ENCODE data around the gene ERCC4. TPM values are rescaled to one million over a fixed set of nuclear protein-coding genes. Genes with fewer than 3 reads are reported as not detected.

Gene ERCC4
- total and polyA plus RNA-seq, 2 experiments from 2014 or later = 5.4 to 21.6 TPM

GRCh38 chr16:13896543-13897182, 23.3 kb upstream of the ERCC4 start:
- Mint-ChIP-seq H3K4me3 (no peak overlapping the region), H3K27ac (no peak overlapping the region), H3K9me3 (peaks cover 9% of the 10 kb centered on the region; the same call in 2 of the 3 replicates), H3K27me3 (ENCODE audit: insufficient read depth, low read depth, poor library complexity) (no peaks in the 10 kb centered on the region), H3K36me3 (ENCODE audit: low read depth) (no peaks in the 10 kb centered on the region; the same call in 2 of the 3 replicates), H3K4me1 (no peaks in the 10 kb centered on the region)
- Histone ChIP-seq H3K79me2 (replicated peaks; ENCODE audit: insufficient read depth) (no peaks in the 10 kb centered on the region), H2AFZ (no peak overlapping the region), H3K4me3 (no peak overlapping the region), H3K27me3 (ENCODE audit: insufficient read depth) (no peaks in the 10 kb centered on the region), H3K4me1 (ENCODE audit: insufficient read depth) (no peaks in the 10 kb centered on the region), H3K36me3 (ENCODE audit: insufficient read depth) (no peaks in the 10 kb centered on the region), H4K20me1 (replicated peaks; ENCODE audit: insufficient read depth) (no peaks in the 10 kb centered on the region), H3K4me2 (no peak overlapping the region), H3K9me2 (ENCODE audit: insufficient read depth) (no peaks in the 10 kb centered on the region), H3K27ac (ENCODE audit: low read depth) (no peak overlapping the region), H3F3A (replicated peaks; ENCODE audit: low read depth) (no peaks in the 10 kb centered on the region)
- TF ChIP-seq CTCF (conservative IDR thresholded peaks at IDR 0.05; ENCODE audit: low read depth in 2 of 2) = peak; percentile 42 to 52
- TF ChIP-seq ZNF331 (CRISPR knock-in tag; IDR thresholded peaks at IDR 0.05; ENCODE audit: low read depth) = no peak
- peak; percentile 39 for DNase-seq (ENCODE audit: low spot score)
- ATAC-seq = no peak

GRCh38 chr16:13897806-13898205, 22.1 kb upstream of the ERCC4 start:
- H3K27me3 Mint-ChIP-seq (ENCODE audit: insufficient read depth, low read depth, poor library complexity) = no peaks in the 10 kb centered on the region
- Histone ChIP-seq H3K4me1 (ENCODE audit: insufficient read depth) (no peaks in the 10 kb centered on the region), H3K27me3 (ENCODE audit: insufficient read depth) (no peaks in the 10 kb centered on the region), H3F3A (replicated peaks; ENCODE audit: low read depth) (no peaks in the 10 kb centered on the region), H3K36me3 (ENCODE audit: insufficient read depth) (no peaks in the 10 kb centered on the region), H3K79me2 (replicated peaks; ENCODE audit: insufficient read depth) (no peaks in the 10 kb centered on the region), H3K27ac (ENCODE audit: low read depth) (no peak overlapping the region), H3K9me2 (ENCODE audit: insufficient read depth) (no peaks in the 10 kb centered on the region), H4K20me1 (replicated peaks; ENCODE audit: insufficient read depth) (no peaks in the 10 kb centered on the region), H2AFZ (no peak overlapping the region), H3K4me2 (no peak overlapping the region), H3K4me3 (no peak overlapping the region)
- H3K27ac Mint-ChIP-seq = no peak overlapping the region
- no peaks in the 10 kb centered on the region; the same call in 2 of the 3 replicates for H3K36me3 Mint-ChIP-seq (ENCODE audit: low read depth)
- ATAC-seq = no peak
- no peak overlapping the region for H3K4me3 Mint-ChIP-seq
- H3K4me1 Mint-ChIP-seq = no peaks in the 10 kb centered on the region
- peaks cover 13% of the 10 kb centered on the region; the same call in 2 of the 3 replicates for H3K9me3 Mint-ChIP-seq
- no peak for DNase-seq (ENCODE audit: low spot score)
- TF ChIP-seq ETS1 (IDR thresholded peaks at IDR 0.05) (no peak), STAT1 (IDR thresholded peaks at IDR 0.05; ENCODE audit: unreplicated experiment) (no peak), REST (IDR thresholded peaks at IDR 0.05; ENCODE audit: unreplicated experiment) (no peak), EZH2phosphoT487 (IDR thresholded peaks at IDR 0.05; ENCODE audit: unreplicated experiment) (no peak), JUNB (IDR thresholded peaks at IDR 0.05; ENCODE audit: unreplicated experiment) (no peak), EZH2 (IDR thresholded peaks at IDR 0.05; ENCODE audit: low read depth, unreplicated experiment) (no peak), ZNF331 (CRISPR knock-in tag; IDR thresholded peaks at IDR 0.05; ENCODE audit: low read depth) (no peak), NANOG (IDR thresholded peaks at IDR 0.05; ENCODE audit: borderline replicate concordance) (no peak), POLR2AphosphoS5 (IDR thresholded peaks at IDR 0.05; ENCODE audit: low read depth) (no peak), CTCF (conservative IDR thresholded peaks at IDR 0.05; ENCODE audit: low read depth in 2 of 2) (no peak), ZNF114 (CRISPR knock-in tag; IDR thresholded peaks at IDR 0.05) (no peak)

All from GM23338 (cell line).